Activated naive CD4-positive, alpha-beta T cell (primary cell): ENCODE results near the gene FXYD7.
"Not testable (repeated sequence)": the region's sequence is repeated elsewhere in the genome, so short reads cannot be mapped to it uniquely, and the experiment has no call there.

ENCODE experiments used
- DNase-seq, 4 experiments: peaks; one replicate each; lab custom pipeline; 2025; lab: John Stamatoyannopoulos, UW

The FXYD7 gene

GRCh38 chr19:35165200-35166058 lies 22.4 kb downstream of the FXYD7 start:
- no peak for DNase-seq

DNA sequence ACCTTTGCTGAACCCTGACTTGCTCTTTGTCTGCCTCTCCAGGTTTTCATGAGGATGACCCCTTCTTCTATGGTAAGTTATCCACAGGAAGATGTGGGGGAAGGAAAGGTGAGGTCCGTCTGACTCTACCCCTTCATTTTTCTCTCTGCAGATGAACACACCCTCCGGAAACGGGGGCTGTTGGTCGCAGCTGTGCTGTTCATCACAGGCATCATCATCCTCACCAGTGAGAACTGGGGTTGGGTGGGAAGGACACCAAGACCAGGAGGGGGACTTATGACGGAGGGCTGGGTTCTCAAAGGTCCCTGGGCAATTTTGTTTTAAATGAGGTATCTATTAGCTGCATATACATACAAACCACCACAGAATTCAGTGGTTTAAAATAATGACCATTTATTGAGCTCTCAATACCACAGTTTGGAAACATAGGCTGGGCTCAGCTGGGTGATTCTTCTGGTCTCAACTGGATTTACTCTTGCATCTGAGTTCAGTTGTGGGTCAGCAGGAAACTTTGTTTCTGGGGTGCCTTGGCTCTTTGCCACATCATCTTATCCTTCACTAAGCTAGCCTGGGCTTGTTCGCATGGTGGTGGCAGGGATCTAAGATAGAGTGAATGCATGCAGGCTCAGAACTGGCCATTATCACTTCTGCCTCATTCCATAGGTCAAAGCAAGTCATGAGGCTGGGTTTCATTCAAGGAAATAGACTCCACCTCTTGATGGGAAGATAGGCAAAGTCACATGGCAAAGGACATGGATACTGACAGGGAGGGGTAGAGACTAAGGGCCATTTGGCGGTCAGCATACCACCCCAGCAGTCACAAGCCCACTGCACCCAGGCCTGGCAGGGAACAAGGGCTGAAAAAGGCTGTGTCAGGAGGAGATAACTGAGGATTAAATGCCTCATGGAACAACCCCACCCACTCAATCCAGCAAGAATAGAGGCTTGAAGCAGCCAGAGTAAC lies 23.3 kb downstream of the FXYD7 start:
- DNase-seq: no peak

DNA sequence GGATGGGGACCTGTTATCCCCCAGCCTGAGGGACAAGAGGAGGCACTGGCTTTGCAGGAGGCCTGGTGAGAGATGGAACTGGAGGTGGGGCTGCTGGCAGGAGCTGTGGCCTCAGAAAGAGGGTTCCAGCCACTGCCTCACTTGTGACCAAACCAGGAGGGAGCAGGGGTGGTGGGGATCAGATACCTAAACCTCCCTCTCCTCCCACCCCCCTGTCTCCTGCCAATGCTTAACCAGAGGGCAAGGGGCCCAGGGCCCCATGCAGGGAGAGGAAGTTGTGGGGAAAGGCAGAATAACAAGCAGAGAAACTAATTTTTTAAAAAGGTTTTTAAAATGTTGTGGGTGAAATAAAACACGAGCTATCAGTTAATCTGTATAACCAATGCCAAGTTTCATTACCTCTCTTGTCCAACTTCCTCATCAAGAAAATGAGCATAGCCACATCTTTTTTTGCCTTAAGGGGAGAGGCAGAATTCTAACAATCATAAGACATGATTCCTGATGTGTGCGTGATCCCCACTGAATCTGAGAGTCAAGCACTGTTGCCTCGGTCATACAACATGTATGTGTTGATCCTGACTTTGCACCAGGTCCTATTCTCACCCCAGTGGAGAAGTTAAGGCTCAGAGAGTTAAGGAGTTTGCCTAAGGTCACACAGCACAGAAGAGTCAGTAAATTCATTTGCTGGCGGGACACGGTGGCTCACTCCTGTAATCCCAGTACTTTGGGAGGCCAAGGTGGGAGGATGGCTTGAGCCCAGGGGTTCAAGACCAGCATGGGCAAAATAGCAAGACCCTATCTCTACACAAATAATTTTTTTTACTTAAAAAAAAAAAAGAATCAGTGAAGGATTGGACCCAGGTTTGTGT lies 24.4 kb downstream of the FXYD7 start:
- no peak for DNase-seq

DNA sequence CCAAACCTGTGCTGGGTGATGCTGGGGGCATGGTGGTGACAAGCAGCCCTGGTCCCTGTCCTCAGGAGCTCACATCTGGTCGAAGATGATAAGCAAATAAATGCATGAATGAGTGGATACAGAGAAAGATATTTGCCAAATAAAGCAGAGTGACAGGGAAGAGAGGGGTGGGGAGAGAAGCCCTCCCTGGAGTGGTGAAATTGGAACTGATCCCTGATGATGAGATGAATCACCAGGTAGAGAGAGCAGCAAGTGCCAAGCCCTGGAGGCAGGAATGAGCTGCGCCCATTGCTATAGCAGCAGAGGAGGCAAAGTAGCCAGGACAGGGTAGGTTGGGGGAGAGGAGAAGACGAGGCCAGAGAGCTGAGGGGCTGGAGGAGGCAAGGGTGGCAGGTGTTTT lies 25.1 kb downstream of the FXYD7 start:
- DNase-seq: no peak

- DNase-seq: no peak
Observed at GRCh38 chr19:35169221-35169995, 26.4 kb downstream of the FXYD7 start.

- no peak for DNase-seq
Observed at GRCh38 chr19:35170359-35171061, 27.5 kb downstream of the FXYD7 start.

- no peak for DNase-seq
Observed at GRCh38 chr19:35171730-35172129, 28.7 kb downstream of the FXYD7 start.

GRCh38 chr19:35174226-35174625 lies 31.2 kb downstream of the FXYD7 start:
- DNase-seq: no peak

GRCh38 chr19:35176181-35176570 lies 33.1 kb downstream of the FXYD7 start:
- no peak for DNase-seq

DNA sequence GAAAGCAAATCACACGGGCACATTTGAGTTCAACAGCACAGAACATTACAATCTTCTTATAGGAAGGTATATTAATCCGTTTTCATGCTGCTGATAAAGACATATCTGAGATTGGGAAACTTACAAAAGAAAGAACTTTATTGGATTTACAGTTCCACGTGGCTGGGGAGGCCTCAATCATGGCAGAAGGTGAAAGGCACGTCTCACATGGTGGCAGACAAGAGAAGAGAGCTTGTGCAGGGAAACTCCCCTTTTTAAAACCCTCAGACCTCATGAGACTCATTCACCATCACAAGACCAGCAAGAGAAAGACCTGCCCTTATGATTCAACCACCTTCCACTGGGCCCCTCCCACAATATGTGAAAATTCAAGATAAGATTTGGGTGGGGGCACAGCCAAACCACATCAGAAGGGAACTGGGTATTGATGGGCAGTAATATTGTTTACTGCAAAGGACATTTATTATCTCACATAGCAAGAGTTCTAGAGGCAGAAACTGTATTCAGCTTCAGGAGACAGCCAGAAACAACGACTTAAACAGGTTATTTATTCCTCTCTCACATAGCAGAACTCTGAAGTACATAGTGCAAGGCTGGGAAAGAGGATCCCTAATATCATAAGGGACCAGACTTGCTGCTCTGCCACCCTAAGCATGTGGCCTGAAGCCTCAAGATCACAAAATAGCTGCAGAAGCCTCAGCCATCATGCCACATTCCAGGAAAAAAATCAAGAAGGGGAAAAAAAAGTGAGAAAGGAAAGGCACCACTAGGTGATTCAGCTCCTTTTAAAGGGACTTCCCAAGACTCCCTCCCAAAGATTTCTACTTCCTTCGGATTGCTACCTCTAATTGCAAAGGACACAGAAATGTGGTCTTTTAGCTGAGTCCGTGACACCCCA lies 34.6 kb downstream of the FXYD7 start:
- no peak for DNase-seq

DNA sequence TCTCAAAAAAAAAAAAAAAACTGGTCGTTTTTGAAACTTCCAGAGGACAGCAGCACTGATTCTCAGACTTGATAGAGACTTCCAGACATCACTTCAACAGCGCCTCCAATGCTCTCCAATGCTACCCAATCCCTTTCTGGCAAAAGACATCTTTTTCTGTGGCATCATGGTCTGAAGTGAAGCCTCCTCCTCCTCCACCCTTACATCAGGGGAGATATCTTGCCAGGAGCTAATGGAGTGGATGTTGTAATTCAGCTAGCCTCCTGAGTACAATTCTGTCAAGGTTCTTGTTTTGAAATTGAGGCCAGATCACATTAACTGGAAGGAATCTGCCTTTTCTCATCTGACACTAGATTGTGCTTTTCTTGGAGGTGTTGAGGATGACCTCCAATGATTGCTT lies 35.6 kb downstream of the FXYD7 start:
- DNase-seq: no peak

GRCh38 chr19:35179830-35180229 lies 36.8 kb downstream of the FXYD7 start:
- no peak for DNase-seq

DNA sequence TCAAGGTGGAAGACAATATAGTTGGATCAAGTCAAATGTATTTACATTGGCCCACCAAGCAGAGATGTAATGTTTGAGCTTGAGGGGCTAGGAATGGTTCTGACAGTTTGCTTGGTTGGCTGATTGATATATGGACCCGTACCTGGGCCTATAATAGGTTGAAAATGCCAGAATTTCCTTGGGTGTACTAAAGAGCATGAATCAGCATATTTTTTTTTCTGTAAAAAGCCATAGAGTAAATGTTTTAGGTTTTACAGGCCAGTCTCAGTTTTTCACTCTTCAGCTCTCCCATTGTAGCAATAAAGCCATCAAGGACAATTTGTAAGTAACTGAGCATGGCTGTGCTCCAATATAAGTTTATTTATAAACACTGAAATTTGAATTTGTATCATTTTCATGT lies 38.3 kb downstream of the FXYD7 start:
- DNase-seq: no peak

DNA sequence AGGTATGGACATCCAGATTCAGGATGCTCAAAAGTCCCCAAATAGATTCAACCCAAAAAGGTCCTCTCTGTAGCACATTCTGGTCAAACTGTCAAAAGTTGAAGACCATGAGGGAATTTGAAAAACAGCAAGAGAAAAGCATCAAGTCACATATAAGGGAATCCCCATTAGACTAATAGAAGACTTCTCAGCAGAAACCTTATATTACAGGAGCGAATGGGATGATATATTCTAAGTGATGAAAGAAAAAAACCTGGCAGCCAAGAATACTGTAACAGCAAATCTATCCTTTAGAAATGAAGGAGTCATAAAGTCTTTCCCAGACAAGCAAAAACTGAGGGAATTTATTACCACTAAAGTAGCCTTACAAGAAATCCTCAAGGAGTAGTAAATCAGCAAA lies 41.2 kb downstream of the FXYD7 start:
- no peak for DNase-seq

DNA sequence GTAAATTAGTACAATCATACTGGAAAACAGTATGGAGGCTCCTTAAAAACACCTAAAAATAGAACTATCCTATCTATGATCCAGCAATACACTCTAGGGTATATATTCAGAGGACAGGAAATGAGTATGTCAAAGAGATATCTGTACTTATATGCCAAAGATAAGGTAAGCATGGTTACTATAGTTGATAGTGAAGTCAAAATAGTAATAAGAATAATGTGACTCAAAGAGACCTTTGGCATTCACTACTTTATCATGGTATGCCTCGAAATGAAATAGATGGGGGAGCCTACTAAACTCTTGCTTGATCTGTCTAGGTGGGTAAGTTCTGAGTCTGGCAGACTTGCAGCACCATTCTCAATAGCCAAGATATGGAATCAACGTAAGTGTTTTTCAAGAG lies 41.8 kb downstream of the FXYD7 start:
- DNase-seq: no peak

- no peak for DNase-seq
Observed at GRCh38 chr19:35194012-35194984, 51.2 kb downstream of the FXYD7 start.

GRCh38 chr19:35195830-35196229 lies 52.8 kb downstream of the FXYD7 start:
- DNase-seq: no peak

DNA sequence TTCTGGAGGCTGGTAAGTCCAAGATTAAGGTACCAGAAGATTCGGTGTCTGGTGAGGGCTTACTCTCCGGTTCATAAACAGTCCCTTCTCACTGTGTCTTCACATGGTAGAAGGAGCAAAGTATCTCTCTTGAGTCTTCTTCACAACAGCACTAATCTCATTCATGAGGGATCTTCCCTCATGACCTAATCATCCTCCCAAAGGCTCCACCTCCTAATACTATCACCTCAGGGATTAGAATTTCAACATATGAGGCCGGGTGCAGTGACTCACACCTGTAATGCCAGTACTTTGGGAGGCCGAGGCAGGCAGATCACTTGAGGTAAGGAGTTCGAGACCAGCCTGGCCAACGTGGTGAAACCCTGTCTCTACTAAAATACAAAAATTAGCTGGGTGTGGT lies 53.8 kb downstream of the FXYD7 start:
- not testable (repeated sequence) for DNase-seq
